NCI-H526 (cell line): Measurements from ENCODE around the gene PIGM.

ENCODE experiments used
- DNase-seq, 2 experiments: peaks; one replicate each; lab custom pipeline; 2025; lab: John Stamatoyannopoulos, UW

Gene PIGM

DNA sequence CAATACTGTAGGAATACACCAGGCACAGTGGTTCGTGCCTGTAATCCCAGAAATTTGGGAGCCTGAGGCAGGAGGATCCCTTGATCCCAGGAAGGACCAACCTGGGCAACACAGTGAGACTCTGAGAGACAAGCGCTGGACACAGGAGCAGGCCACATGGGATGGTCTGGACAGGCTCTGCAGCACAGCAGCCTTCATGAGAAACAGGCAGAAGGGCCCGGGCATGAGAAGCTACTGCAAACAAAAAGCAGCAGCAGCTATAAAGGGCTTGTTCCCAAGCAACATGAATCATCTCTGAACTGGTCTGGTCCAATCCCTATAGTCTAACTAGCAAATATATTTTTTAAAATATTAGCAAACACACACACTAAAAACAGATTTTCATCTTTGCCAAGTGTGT, 42.2 kb downstream of the PIGM start:
- DNase-seq = no peak

DNA sequence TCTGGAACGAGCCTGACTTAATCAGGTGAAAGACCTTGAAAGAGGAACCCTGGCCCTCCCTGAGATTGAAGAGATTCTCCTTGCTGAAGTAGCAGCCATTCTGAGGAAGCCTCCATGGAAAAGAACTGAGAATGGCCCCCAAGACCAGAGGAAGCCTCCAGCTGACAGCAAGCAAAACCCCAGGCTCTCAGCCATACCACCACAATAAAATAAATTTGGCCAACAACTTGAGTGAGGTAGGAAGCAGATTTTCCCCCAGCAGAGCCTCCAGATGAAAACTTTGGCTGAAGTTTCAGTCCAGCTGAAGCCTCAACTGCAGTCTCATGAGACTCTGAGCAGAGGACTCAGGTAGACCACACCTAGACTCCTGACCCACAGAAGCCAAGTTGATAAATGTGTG, 43.8 kb downstream of the PIGM start:
- DNase-seq = no peak

DNA sequence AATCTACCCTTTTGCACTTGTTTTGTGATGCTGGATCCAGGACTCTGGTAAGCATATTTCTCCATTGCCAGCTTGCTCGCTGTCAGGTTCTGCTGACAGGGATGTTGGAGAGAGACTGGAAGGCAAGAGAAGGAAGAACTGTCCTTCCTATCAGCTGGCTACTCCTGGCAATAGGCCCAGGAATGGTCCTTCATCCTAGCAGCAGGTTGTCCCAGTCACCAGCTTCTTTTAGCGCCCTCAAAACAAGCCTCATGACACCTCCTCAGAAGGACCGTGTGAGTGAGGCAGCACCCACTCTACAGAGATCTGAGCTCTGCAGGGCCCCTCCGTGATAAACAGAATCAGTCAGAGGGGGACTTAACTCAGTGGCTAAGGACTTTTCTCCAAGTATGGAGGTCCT, 44.6 kb downstream of the PIGM start:
- DNase-seq = no peak

DNA sequence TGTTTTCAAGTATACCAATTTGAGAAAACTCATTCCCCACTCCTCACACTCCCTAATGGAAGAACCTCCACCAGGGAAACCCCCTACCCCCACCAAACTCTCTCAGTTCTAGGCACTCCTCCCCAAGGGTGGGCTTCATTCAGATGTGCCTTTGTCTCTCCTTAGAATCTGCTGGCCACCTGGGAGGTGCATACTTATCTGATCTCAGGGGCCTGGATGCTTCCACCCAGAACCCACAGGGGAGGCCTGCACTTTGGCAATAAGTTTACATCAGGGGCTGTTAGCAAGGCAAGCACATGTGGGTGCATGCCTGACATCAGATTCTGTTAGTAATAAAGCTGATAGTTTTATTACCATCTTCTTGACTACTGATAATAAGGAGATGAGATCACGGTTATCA, 45.3 kb downstream of the PIGM start:
- DNase-seq = no peak

DNA sequence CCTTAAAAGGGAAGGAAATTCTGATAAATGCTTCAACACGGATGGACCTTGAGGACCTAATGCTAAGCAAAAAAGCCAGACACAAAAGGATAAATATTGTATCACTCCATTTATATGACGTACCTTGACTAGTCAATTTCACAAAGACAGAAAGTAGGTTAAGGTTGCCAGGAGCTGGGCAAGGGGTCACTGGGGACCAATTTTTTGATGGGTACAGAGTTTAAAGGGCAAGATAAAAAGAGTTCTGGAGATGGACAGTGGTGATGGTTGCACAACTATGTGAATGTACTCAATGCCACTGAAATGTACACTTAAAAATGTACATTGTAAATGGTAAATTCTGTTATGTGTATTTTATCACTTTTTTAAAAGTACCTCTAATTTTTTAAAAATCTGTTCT, 45.7 kb downstream of the PIGM start:
- no peak for DNase-seq

DNA sequence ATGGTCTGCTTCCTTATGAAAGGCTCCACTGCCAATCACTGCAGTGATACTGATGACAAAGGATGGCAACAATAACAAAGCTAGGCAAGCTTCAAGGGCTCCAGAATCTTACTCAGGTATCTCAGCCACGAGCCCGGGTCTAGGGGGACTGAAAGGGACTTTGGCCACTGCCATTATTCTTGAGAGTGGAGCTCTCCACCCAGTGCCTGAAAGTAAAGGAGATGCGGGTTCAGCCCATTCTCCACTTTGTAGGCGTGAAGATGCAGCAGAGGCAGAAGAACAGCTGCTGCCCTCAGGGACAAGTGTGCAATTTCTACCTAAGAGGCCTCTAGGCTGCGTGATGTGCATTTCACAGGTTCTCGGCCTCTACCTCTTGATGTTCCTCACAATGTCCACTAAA, 46.3 kb downstream of the PIGM start:
- DNase-seq = no peak

DNA sequence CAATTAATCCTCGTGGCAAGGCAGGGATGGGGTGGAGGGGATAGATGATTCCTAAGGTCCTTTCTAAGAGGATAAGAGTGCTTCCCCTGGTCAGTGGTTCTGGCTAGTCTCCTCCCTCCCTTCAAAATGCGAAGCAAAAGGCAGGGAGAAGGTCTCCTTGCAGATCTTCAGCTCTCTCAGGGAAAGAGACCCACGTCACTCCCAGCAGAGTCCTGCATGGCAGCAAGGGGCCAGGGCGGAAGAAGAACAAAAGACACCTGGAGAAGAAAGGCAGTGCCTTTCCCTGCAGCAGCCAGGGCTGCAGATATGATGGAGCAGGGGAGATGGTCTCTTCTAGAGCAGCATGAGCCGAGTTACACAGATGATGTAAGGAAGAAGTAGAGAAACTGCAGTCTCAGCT, 48.1 kb downstream of the PIGM start:
- DNase-seq = no peak

DNA sequence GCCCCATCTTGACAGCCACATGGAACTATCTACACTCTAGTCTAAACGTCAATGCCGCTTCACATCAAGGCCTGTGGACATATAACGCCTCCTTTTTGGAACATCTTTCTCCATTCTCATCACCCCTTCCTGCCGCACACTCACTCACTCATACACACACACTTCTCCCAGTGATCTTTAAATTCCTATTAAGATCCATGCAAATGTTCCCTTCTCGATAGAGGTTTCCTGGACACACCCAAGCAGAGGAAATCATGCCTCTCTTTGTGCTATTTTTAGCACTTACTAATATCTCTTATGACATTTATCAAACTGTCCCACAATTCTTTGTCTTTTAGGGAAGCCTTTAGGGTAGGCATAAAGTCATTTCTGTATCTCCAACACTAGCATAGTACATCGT, 49.5 kb downstream of the PIGM start:
- DNase-seq = no peak

DNA sequence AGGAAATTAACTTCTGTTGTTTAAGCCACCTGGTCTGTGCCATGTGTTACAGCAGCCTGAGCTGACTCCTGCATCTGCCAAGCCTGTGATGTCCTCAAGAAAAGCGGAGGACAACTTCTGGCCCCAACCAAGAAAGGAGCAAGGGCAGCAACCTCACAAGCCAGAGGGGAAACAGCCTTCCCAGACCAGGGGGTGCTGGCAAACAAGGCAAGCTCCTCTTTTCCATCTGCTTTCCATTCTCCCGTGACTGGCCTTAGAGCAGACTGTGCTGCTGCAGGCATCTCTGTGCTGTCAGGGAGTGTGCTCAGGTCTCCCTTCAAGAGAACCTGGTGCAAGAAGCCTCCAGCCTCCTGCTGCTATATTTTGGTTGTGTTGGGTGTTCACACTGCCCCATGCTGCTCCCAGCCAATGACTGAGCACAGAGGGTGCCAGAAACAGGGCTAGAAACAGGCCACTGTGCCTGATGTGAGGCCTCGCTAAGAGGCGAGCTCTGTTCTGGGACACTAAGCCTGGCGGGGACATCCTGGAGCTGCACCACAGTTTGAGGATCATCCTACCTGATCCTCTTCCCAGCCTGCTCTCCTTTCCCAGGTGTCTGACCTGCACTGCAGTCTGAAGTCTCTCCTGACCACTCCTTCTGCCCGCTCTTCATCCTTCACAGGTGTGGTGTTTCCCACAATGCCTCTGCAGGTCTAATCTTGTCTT, 50.3 kb downstream of the PIGM start:
- DNase-seq = no peak

DNA sequence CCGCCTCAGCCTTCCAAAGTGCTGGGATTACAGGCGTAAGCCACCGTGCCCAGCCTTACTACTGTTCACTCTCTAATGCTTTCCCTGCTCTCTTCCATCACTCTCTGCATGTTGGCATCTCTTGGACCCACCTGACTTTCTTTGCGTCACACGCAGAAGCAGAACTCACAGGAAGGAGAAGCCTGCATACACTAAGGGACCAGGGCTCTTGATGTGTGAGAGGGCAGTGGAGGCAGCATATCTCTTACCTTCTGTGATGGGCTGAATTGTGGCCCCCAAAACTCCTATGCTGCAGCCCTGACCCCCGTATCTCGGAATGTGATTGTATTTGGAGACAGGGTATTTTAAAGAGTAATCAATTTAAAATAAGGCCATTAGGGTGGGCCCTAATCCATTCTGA, 51.0 kb downstream of the PIGM start:
- no peak for DNase-seq

DNA sequence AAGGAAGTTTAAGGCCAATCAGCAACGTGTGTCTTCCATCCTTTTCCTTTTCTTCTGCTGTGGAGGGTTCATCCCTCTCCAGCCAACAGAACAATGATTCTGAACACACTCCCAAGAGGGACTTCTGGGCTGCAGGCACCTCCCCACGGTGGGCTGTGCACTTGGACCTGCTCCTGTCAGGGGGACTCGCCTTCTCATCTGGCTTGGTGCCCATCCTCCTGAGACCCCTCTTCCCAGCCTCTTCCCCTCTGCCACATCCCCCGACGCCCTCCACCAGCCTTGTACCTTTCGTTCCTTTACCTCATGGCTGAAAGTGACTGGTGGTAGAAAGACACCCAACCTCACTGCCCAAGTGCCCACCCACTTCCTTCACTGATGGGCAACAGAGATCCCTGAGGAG, 51.7 kb downstream of the PIGM start:
- no peak for DNase-seq

DNA sequence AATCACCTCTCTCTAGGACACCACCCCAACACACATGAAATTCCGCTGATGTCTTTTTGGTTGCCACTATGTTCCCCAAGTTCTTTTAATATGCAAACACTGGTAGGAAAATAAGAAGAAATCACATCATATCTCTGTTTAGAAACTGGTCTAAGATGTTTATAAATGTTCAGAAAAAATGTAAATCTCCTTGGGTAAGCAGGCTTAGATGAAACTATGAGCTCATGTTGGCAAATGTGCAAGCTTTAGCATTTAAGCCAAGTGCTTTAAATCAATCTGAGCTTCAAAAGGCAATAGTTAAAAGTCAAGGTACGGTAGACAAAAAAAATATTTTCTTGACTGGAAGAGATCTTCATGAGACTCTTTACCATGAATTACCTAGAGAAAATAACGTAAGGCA, 52.5 kb downstream of the PIGM start:
- no peak for DNase-seq

DNA sequence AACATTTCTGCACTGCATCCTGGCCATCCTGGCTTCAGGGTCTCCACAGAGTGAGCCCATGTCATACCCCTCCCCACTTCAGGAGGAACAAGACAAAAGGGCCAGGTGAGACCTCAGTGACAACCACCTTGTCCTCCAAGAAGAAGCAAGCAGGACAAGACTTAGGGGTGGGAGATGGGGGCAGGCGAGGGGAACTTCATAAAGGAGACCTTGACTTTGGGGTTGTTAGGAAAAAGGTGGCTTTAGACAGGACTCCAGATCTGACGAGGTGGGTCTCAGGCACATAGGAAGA, 53.7 kb downstream of the PIGM start:
- DNase-seq = no peak

DNA sequence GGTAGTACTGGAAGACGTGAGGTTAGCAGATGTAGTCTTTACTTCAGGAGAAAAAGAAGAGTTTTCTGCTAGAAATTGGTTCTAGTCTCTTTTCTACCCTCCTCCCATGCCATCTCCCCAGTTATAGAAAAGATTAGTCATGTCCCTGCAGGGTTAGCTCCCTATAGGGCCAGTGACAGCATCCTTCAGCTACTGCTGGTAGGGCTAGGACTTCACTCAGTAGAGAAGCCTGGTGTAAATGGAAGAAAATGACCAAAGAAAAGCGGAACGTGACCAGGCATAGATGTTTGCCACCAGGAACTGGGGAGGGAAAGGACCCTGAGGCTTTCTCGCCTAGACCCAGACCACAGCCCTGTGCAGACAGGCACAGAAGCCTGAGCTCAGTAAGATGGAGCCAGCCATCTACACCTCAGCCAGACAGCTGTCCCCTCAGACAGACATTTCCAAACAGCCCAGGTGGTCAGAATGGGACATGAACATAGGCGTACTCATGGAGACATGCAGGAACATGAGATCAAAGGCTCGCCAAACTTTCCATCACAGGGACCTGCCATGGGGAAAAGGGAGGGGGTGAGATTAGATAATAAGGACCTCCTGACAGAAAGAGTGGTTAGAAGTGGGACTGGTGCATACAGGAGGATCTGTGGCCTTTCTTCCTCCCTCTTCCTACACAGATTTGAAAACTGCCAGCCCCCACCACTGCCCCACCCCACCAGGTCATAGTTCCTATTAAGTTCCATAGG, 54.3 kb downstream of the PIGM start:
- no peak for DNase-seq
